OCI-LY1 (cell line): ENCODE data around the gene ZNF613.

ENCODE experiments used
- EZH2 ChIP-seq: fragments of 200-600 bp; sonication (generic), shearing (Covaris generic); IDR thresholded peaks from 2 replicates; pipeline ENCODE4 v1.8.0; 2017; ENCODE audit warnings: borderline replicate concordance, mixed run types, mild to moderate bottlenecking, antibody characterized with exemption, low read length, moderate library complexity, mixed read lengths
- TF ChIP-seq, protein P1 (sequence below): fragments of 200-600 bp; sonication (generic), shearing (Covaris generic); IDR thresholded peaks from 2 replicates; pipeline ENCODE4 v1.5.1; 2017; ENCODE audit warnings: mild to moderate bottlenecking, antibody characterized with exemption, low read length, moderate library complexity, mixed read lengths

DNA sequence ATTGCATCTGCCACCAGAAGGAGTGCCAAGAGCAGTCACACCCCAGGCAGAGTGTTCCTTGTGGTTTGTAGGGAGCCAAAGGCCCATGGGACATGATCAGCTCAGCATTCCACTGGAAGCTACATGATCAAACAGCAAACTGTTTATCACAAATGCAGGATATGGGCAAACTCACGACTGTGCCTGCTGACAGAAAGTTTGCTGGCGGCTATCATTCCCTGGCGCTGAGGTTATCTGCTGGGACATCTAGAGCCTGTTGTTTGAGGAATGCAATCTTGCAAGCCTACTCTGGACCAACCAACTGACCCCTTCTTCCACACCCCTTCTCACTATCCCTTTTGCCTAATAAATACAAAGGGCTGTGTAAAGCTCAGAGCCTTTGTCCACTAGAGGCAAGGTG, 7.7 kb upstream of the ZNF613 start:
- TF ChIP-seq, protein P1, sequence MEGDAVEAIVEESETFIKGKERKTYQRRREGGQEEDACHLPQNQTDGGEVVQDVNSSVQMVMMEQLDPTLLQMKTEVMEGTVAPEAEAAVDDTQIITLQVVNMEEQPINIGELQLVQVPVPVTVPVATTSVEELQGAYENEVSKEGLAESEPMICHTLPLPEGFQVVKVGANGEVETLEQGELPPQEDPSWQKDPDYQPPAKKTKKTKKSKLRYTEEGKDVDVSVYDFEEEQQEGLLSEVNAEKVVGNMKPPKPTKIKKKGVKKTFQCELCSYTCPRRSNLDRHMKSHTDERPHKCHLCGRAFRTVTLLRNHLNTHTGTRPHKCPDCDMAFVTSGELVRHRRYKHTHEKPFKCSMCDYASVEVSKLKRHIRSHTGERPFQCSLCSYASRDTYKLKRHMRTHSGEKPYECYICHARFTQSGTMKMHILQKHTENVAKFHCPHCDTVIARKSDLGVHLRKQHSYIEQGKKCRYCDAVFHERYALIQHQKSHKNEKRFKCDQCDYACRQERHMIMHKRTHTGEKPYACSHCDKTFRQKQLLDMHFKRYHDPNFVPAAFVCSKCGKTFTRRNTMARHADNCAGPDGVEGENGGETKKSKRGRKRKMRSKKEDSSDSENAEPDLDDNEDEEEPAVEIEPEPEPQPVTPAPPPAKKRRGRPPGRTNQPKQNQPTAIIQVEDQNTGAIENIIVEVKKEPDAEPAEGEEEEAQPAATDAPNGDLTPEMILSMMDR: no peak
- TF ChIP-seq EZH2: no peak
